Loucy (cell line): ENCODE data around the gene EBF3.

Experiments used
- CTCF ChIP-seq: fragments of 200-600 bp; sonication (generic); conservative IDR thresholded peaks from 2 replicates; pipeline ENCODE4 v1.5.1; 2014; ENCODE audit warnings: mild to moderate bottlenecking, antibody characterized with exemption, low read length
- EZH2phosphoT487 ChIP-seq: fragments of 200-600 bp; IDR thresholded peaks from 2 replicates; pipeline ENCODE4 v1.6.1; 2018; ENCODE audit warnings: antibody characterized with exemption, mild to moderate bottlenecking, moderate library complexity, borderline replicate concordance

- no peak for TF ChIP-seq CTCF
- TF ChIP-seq EZH2phosphoT487: no peak
These were observed 28.3 kb upstream of the EBF3 start for GRCh38 chr10:129992356-129992755.
